Tibial nerve (tissue), 4 donors: ENCODE results near the gene LRFN2. TPM values are rescaled to one million over a fixed set of nuclear protein-coding genes. Genes with fewer than 3 reads are reported as not detected.

Experiments
- DNase-seq, 2 donors: peaks; one replicate each; pipeline ENCODE4 v3.0.0-alpha.2; 2019; ENCODE audit warnings: low spot score in 2 of 2
- H3K27ac ChIP-seq, 4 donors: fragments of 200-600 bp; sonication (generic) in 3 of 4; one replicate each; pipeline ENCODE4 v1.5.1; 2017 to 2019; ENCODE audit warnings: mild to moderate bottlenecking in 1 of 4
- H3K27me3 ChIP-seq, 2 donors: fragments of 200-600 bp; sonication (generic) in 1 of 2; one replicate each; pipeline versions ENCODE4 v1.5.1 to v1.6.0; 2017 to 2019
- H3K36me3 ChIP-seq, 3 donors: fragments of 200-600 bp; sonication (generic); one replicate each; pipeline ENCODE4 v1.5.1; 2018 to 2019
- H3K4me1 ChIP-seq, 4 donors: fragments of 200-600 bp; sonication (generic) in 3 of 4; one replicate each; pipeline ENCODE4 v1.5.1; 2017 to 2019
- H3K4me3 ChIP-seq, 4 donors: fragments of 200-600 bp; sonication (generic) in 3 of 4; one replicate each; pipeline ENCODE4 v1.5.1; 2017 to 2019; ENCODE audit warnings: mild to moderate bottlenecking in 1 of 4, moderate library complexity in 1 of 4
- H3K9me3 ChIP-seq, 4 donors: fragments of 200-600 bp; sonication (generic) in 3 of 4; one replicate each; pipeline ENCODE4 v1.5.1; 2017 to 2019
- EP300 ChIP-seq, 2 donors: sonication (generic); formaldehyde crosslinking; IDR thresholded peaks; one replicate each; pipeline ENCODE4 v1.6.1; 2017; ENCODE audit warnings: antibody characterized with exemption in 2 of 2, mild to moderate bottlenecking in 1 of 2
- POLR2A ChIP-seq, 2 donors: fragments of 450-650 bp; IDR thresholded peaks; one replicate each; pipeline ENCODE4 v1.6.1; 2017; ENCODE audit warnings: antibody characterized with exemption in 2 of 2, mild to moderate bottlenecking in 2 of 2, moderate library complexity in 2 of 2
- WGBS, 2 donors: methylation state at CpG; one replicate each; pipeline ENCODE4 v1.1.5; 2018; 5-methylcytosine and 5-hydroxymethylcytosine counted together
- total RNA-seq, 4 donors: library from RNA; depleted of rRNA; stranded (reverse); fragments of >200 nt; gene quantifications; one replicate each; pipeline ENCODE4 v1.1.0, GENCODE V29; 2016
- TF ChIP-seq, protein P1 (sequence below), 5 experiments: fragments of 200-600 bp in 3 of 5; fragments of 450-650 bp in 2 of 5; sonication (generic) in 3 of 5; IDR thresholded peaks; one replicate each; pipeline ENCODE4 v1.5.1; 2016 to 2019; ENCODE audit warnings: antibody characterized with exemption in 5 of 5, mild to moderate bottlenecking in 3 of 5, moderate library complexity in 2 of 5

The LRFN2 gene
- total RNA-seq, 4 donors from 2014 or later, result not detected

- Histone ChIP-seq H3K4me3 (no peak overlapping the region), H3K9me3 (no peaks in the 10 kb centered on the region), H3K4me1 (no peaks in the 10 kb centered on the region), H3K36me3 (no peaks in the 10 kb centered on the region), H3K27ac (no peak overlapping the region), H3K27me3 (peaks cover 0 to 3% of the 10 kb centered on the region in 2 donors)
- no peak for TF ChIP-seq POLR2A (IDR thresholded peaks at IDR 0.05)
- no peak for TF ChIP-seq EP300 (IDR thresholded peaks at IDR 0.05)
- TF ChIP-seq, protein P1, sequence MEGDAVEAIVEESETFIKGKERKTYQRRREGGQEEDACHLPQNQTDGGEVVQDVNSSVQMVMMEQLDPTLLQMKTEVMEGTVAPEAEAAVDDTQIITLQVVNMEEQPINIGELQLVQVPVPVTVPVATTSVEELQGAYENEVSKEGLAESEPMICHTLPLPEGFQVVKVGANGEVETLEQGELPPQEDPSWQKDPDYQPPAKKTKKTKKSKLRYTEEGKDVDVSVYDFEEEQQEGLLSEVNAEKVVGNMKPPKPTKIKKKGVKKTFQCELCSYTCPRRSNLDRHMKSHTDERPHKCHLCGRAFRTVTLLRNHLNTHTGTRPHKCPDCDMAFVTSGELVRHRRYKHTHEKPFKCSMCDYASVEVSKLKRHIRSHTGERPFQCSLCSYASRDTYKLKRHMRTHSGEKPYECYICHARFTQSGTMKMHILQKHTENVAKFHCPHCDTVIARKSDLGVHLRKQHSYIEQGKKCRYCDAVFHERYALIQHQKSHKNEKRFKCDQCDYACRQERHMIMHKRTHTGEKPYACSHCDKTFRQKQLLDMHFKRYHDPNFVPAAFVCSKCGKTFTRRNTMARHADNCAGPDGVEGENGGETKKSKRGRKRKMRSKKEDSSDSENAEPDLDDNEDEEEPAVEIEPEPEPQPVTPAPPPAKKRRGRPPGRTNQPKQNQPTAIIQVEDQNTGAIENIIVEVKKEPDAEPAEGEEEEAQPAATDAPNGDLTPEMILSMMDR (IDR thresholded peaks at IDR 0.05), result no peak
- DNase-seq, result no peak
- WGBS, 2 donors, result 73 to 86% methylated on average over 5 of the region's 5 CpGs
Observed at GRCh38 chr6:40537446-40537845, 49.7 kb downstream of the LRFN2 start.

- Histone ChIP-seq H3K4me1 (no peaks in the 10 kb centered on the region), H3K27me3 (peaks cover 0 to 3% of the 10 kb centered on the region in 2 donors), H3K27ac (no peak overlapping the region), H3K4me3 (no peak overlapping the region), H3K36me3 (no peaks in the 10 kb centered on the region), H3K9me3 (no peaks in the 10 kb centered on the region)
- DNase-seq, result no peak
- TF ChIP-seq, protein P1 (IDR thresholded peaks at IDR 0.05), result no peak
- TF ChIP-seq POLR2A (IDR thresholded peaks at IDR 0.05) (no peak), EP300 (IDR thresholded peaks at IDR 0.05) (no peak)
- 49 to 52% methylated on average over 3 of the region's 3 CpGs for WGBS, 2 donors
Observed at GRCh38 chr6:40536442-40536841, 50.7 kb downstream of the LRFN2 start.

GRCh38 chr6:40535819-40536380, 51.3 kb downstream of the LRFN2 start:
- 78 to 82% methylated on average over 7 of the region's 7 CpGs for WGBS, 2 donors
- no peak for TF ChIP-seq EP300 (IDR thresholded peaks at IDR 0.05)
- TF ChIP-seq, protein P1 (IDR thresholded peaks at IDR 0.05), result no peak
- no peak for TF ChIP-seq POLR2A (IDR thresholded peaks at IDR 0.05)
- DNase-seq, result no peak
- peaks cover 0 to 3% of the 10 kb centered on the region in 2 donors for H3K27me3 ChIP-seq
- no peaks in the 10 kb centered on the region for H3K9me3 ChIP-seq
- no peak overlapping the region for H3K27ac ChIP-seq
- no peaks in the 10 kb centered on the region for H3K36me3 ChIP-seq
- no peak overlapping the region for H3K4me3 ChIP-seq
- H3K4me1 ChIP-seq, result no peaks in the 10 kb centered on the region

DNA sequence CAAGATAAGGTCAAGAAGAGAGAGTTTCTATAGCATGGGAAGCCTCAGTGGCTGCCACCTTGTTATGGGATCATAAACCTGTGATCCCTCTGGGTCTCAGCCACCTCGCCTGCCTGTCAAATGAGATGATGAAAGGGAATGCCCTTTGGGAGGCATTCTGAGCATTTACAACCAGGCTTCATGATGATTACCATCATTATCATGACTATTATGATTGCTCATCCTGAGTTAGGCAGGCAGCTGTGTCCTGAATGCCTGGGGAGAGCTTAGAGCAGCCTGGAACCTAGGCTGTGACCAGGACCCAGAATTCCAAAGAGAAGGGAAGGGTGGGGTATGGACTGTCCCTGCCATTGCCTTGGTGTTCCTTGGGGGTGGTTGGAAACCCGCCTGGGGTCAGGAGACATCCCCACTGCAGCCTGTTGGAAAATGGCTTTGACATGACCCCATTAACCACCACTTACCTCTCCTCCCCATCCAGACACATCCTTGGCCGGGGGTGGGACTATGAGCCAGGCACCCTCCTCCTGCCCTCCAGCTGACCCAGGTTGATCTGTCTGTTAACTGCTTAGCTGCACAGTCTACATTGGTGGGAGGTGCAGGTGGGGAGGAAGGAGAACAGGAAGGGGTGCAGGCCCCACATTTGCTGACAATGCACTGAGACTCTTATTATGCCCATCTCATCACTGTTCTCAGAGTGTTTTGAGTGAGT, 51.9 kb downstream of the LRFN2 start:
- no peak overlapping the region for H3K27ac ChIP-seq
- H3K27me3 ChIP-seq, result peaks cover 0 to 3% of the 10 kb centered on the region in 2 donors
- DNase-seq, result no peak
- H3K9me3 ChIP-seq, result no peaks in the 10 kb centered on the region
- no peak overlapping the region for H3K4me3 ChIP-seq
- TF ChIP-seq, protein P1 (IDR thresholded peaks at IDR 0.05), result no peak
- TF ChIP-seq EP300 (IDR thresholded peaks at IDR 0.05) (no peak), POLR2A (IDR thresholded peaks at IDR 0.05) (no peak)
- WGBS, 2 donors, result 73 to 80% methylated on average over 3 of the region's 3 CpGs
- no peaks in the 10 kb centered on the region for H3K4me1 ChIP-seq
- no peaks in the 10 kb centered on the region for H3K36me3 ChIP-seq

DNA sequence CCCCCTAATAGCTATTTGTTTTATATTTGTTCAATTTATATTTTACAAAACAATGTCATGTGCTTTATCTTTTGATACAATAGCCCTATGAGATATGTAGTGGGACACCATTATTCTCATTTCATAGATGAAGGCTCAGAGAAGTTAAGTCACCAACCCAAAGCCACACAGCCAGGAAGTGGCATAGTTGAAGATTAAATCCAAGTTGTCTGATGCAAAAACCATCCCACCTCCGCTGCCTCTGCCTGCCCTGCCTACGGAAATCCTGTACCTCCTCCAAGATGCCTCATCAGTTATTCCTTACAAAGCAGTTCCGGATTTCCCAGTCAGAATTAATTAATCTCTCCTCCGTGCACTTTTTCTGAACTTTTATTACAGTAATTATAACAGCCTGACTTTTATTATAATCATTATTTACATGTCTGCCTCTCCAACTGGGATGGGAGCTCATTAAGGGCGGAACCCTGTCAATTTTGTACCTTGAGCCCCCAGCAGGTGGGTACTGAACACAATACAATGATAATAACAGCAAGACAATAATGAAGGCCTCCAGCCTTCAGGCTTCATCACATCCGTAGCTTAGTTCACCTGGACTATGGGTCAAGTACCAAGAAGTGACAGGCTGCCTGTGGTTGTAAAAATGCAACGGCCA, 54.7 kb downstream of the LRFN2 start:
- no peak for DNase-seq
- H3K27ac ChIP-seq, result no peak overlapping the region
- no peaks in the 10 kb centered on the region for H3K9me3 ChIP-seq
- H3K4me1 ChIP-seq, result no peaks in the 10 kb centered on the region
- WGBS, 2 donors, result 84 to 85% methylated on average over 7 of the region's 7 CpGs
- H3K36me3 ChIP-seq, result no peaks in the 10 kb centered on the region
- TF ChIP-seq POLR2A (IDR thresholded peaks at IDR 0.05), result no peak
- TF ChIP-seq, protein P1 (IDR thresholded peaks at IDR 0.05), result no peak
- no peak for TF ChIP-seq EP300 (IDR thresholded peaks at IDR 0.05)
- no peak overlapping the region for H3K4me3 ChIP-seq
- H3K27me3 ChIP-seq, result peaks cover 0 to 3% of the 10 kb centered on the region in 2 donors
